Measurements from ENCODE around the gene LRBA. TPM values are rescaled to one million over a fixed set of nuclear protein-coding genes. Genes with fewer than 3 reads are reported as not detected.

LRBA gene
- total and polyA plus RNA-seq, 9 of the 15 experiments (the other 6 are each of a cell fraction or from before 2014, with no cell fraction given): 24.2 to 88.7 (median 59.7) TPM

DNA sequence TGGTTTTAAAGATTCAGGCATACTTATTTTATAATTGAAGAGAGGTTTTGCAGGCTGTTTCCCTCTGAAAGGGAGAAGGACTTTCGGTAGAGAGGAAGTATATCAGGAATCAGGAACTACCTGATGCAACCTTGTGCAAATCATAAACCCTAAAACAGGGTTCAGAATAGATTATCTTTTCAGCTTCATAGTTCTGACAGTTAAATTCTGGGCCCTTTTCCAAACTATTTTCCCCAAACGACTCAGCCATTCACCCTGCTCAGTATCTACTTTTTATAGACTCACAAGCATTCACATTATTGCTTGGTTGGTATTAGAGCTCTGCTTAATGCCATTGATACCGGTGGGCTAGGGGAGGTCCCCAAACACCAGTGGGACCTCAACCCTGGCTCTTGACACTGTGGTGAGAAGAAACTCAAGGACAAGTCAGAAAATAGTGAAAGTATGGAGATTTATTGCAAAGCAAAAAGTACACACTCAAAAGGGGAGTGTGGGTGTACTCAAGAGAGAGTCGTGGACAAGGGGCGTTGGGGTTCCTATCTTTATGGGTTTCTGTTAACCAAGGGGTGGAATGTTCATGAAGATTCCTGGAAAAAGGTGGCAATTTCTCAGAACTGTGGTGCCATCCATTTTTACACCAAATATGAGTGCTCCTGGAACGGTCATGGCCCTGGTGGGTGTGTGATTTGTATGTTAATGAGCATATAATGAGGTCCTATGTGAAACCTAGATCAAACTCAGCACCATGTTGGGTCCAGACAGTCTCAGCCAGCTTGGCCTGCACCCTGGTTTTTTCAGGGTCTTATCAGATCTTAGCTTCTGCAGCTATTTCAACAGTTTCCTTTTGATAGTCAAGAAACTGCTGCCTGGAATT lies 698.5 kb downstream of the LRBA start (continued):
- TF ChIP-seq AFF4 (CRISPR knock-in tag; IDR thresholded peaks at IDR 0.05): no peak
- no peak for TF ChIP-seq ZNF3 (CRISPR knock-in tag; IDR thresholded peaks at IDR 0.05)
- no peak for TF ChIP-seq ZNF184 (CRISPR knock-in tag; IDR thresholded peaks at IDR 0.05)
- TF ChIP-seq ZNF444 (CRISPR knock-in tag; IDR thresholded peaks at IDR 0.05): no peak
- TF ChIP-seq MECOM (CRISPR knock-in tag; IDR thresholded peaks at IDR 0.05): no peak
- TF ChIP-seq PTTG1 (tag; IDR thresholded peaks at IDR 0.05; ENCODE audit: low read depth): peak; percentile 85
- no peak for TF ChIP-seq PHTF2 (CRISPR knock-in tag; IDR thresholded peaks at IDR 0.05)
- TF ChIP-seq SNRNP70 (optimal IDR thresholded peaks at IDR 0.05; ENCODE audit: low read depth, low read length): no peak
- no peak for TF ChIP-seq L3MBTL2 (IDR thresholded peaks at IDR 0.05)
- TF ChIP-seq MTF1 (CRISPR knock-in tag; IDR thresholded peaks at IDR 0.05; ENCODE audit: borderline replicate concordance): no peak
- peak in 1 of 2 experiments; percentile 56; a peak in 1 of 4 replicates for TF ChIP-seq RCOR1 (IDR thresholded peaks at IDR 0.05; ENCODE audit: borderline replicate concordance in 1 of 2, low read depth in 2 of 2, low read length in 2 of 2)
- TF ChIP-seq, protein P1, sequence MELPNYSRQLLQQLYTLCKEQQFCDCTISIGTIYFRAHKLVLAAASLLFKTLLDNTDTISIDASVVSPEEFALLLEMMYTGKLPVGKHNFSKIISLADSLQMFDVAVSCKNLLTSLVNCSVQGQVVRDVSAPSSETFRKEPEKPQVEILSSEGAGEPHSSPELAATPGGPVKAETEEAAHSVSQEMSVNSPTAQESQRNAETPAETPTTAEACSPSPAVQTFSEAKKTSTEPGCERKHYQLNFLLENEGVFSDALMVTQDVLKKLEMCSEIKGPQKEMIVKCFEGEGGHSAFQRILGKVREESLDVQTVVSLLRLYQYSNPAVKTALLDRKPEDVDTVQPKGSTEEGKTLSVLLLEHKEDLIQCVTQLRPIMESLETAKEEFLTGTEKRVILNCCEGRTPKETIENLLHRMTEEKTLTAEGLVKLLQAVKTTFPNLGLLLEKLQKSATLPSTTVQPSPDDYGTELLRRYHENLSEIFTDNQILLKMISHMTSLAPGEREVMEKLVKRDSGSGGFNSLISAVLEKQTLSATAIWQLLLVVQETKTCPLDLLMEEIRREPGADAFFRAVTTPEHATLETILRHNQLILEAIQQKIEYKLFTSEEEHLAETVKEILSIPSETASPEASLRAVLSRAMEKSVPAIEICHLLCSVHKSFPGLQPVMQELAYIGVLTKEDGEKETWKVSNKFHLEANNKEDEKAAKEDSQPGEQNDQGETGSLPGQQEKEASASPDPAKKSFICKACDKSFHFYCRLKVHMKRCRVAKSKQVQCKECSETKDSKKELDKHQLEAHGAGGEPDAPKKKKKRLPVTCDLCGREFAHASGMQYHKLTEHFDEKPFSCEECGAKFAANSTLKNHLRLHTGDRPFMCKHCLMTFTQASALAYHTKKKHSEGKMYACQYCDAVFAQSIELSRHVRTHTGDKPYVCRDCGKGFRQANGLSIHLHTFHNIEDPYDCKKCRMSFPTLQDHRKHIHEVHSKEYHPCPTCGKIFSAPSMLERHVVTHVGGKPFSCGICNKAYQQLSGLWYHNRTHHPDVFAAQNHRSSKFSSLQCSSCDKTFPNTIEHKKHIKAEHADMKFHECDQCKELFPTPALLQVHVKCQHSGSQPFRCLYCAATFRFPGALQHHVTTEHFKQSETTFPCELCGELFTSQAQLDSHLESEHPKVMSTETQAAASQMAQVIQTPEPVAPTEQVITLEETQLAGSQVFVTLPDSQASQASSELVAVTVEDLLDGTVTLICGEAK (IDR thresholded peaks at IDR 0.05): no peak
- TF ChIP-seq, protein P1 (CRISPR knock-in tag; IDR thresholded peaks at IDR 0.05): no peak
- TF ChIP-seq CBFA2T2 (conservative IDR thresholded peaks at IDR 0.05): no peak
- TF ChIP-seq ZSCAN32 (CRISPR knock-in tag; IDR thresholded peaks at IDR 0.05): peak; percentile 79; the same call in 1 of the 2 replicates
- TF ChIP-seq SNIP1 (IDR thresholded peaks at IDR 0.05; ENCODE audit: low read depth): no peak

All from K562 (cell line).